ENCODE measurements around the gene GAB4.

Gene GAB4

DNA sequence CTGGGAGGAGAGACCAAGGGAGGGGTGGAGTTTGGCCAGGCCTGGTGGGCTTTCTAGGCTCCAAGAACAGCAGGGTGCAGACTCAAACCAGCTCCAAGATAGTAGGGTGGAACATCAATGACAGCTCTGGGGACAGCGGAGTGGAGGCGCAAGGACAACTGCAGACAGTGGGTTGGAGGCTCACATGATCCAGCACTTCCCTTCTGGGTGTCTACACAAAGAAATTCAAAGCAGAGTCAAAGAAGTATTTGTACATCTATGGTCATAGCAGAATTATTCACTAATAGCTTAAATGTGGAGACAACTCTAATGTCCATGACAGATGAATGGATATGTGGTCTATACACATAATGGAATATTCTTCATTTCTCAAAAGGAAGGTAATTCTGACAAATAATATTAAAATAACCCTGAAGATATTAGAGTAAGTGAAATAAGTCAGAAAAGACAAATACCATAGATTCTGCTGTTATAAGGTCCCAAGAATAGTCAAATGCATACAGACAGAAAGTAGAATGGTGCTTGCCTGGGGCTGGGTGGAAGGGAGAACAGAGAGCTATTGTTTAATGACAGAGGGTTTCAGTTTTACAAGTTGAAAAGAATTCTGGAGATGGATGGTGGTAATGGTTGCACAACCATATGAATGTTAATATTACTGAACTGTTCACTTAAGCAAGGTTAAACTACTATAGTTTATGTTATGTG, 5.5 kb upstream of the GAB4 start:
- H3K27ac ChIP-seq, result no peak overlapping the region
- no peaks in the 10 kb centered on the region for H3K4me1 ChIP-seq (ENCODE audit: control insufficient read depth in 1 of 2, insufficient read depth in 1 of 2, low read depth in 1 of 2, low read length in 1 of 2)
- H3K27me3 ChIP-seq, result peaks cover 12% of the 10 kb centered on the region
- no peak for TF ChIP-seq CTCF (IDR thresholded peaks at IDR 0.05)
- H3K9me3 ChIP-seq, result no peaks in the 10 kb centered on the region
- H3K4me3 ChIP-seq (ENCODE audit: low read depth in 1 of 2, low read length in 1 of 2), result no peak overlapping the region
- no peaks in the 10 kb centered on the region for H3K36me3 ChIP-seq

GRCh38 chr22:17012267-17012666, 4.2 kb upstream of the GAB4 start:
- no peak for TF ChIP-seq CTCF (IDR thresholded peaks at IDR 0.05)
- H3K4me1 ChIP-seq (ENCODE audit: control insufficient read depth in 1 of 2, insufficient read depth in 1 of 2, low read depth in 1 of 2, low read length in 1 of 2), result no peaks in the 10 kb centered on the region
- no peak overlapping the region for H3K4me3 ChIP-seq (ENCODE audit: low read depth in 1 of 2, low read length in 1 of 2)
- peaks cover 25% of the 10 kb centered on the region for H3K27me3 ChIP-seq
- H3K9me3 ChIP-seq, result no peaks in the 10 kb centered on the region
- H3K27ac ChIP-seq, result no peak overlapping the region
- H3K36me3 ChIP-seq, result no peaks in the 10 kb centered on the region

- Histone ChIP-seq H3K4me1 (ENCODE audit: control insufficient read depth in 1 of 2, insufficient read depth in 1 of 2, low read depth in 1 of 2, low read length in 1 of 2) (no peaks in the 10 kb centered on the region), H3K36me3 (no peaks in the 10 kb centered on the region), H3K4me3 (ENCODE audit: low read depth in 1 of 2, low read length in 1 of 2) (no peak overlapping the region), H3K27me3 (peaks cover 46% of the 10 kb centered on the region), H3K9me3 (no peaks in the 10 kb centered on the region), H3K27ac (no peak overlapping the region)
- no peak for TF ChIP-seq CTCF (IDR thresholded peaks at IDR 0.05)
Measured at GRCh38 chr22:17009640-17010291, 1.7 kb upstream of the GAB4 start.

DNA sequence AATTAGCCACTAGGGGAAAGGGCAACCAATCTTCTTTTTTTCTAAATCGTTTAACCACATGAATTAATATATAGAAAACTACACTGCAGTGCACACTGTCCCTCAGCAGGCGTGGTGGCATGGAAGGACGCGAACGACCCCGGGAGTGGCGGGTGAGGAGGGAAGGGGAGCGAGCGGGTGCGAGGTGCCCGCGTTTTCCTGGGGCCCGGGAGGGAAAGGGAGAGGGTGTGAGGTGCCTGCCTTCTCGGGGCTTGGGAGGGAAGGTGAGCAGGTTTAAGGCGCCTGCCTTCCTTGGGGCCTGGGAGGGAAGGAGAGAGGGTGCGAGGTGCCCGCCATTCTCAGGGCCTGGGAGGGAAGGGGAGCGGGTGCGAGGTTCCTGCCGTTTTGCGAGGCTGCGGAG, 765 bp downstream of the GAB4 start:
- H3K27me3 ChIP-seq, result peaks cover 48% of the 10 kb centered on the region
- no peaks in the 10 kb centered on the region for H3K4me1 ChIP-seq (ENCODE audit: control insufficient read depth in 1 of 2, insufficient read depth in 1 of 2, low read depth in 1 of 2, low read length in 1 of 2)
- no peak overlapping the region for H3K27ac ChIP-seq
- H3K36me3 ChIP-seq, result no peaks in the 10 kb centered on the region
- no peaks in the 10 kb centered on the region for H3K9me3 ChIP-seq
- no peak overlapping the region for H3K4me3 ChIP-seq (ENCODE audit: low read depth in 1 of 2, low read length in 1 of 2)
- no peak for TF ChIP-seq CTCF (IDR thresholded peaks at IDR 0.05)

GRCh38 chr22:16989915-16990314, 18.1 kb downstream of the GAB4 start:
- Histone ChIP-seq H3K36me3 (no peaks in the 10 kb centered on the region), H3K27ac (no peak overlapping the region), H3K4me1 (ENCODE audit: control insufficient read depth in 1 of 2, insufficient read depth in 1 of 2, low read depth in 1 of 2, low read length in 1 of 2) (no peaks in the 10 kb centered on the region), H3K27me3 (peaks cover 6% of the 10 kb centered on the region), H3K9me3 (no peaks in the 10 kb centered on the region), H3K4me3 (ENCODE audit: low read depth in 1 of 2, low read length in 1 of 2) (no peak overlapping the region)
- no peak for TF ChIP-seq CTCF (IDR thresholded peaks at IDR 0.05)

All from neutrophil (primary cell).